Retinal pigment epithelial cell (primary cell): ENCODE measurements around the gene PITPNB.

Experiments used
- DNase-seq: peaks from one replicate; pipeline ENCODE4 v3.0.0-alpha.2; 2010; ENCODE audit warnings: low read depth
- H3K4me3 ChIP-seq: 2 replicates; pipeline ENCODE4 v1.5.1; 2011; ENCODE audit warnings: mild to moderate bottlenecking, low read length, control low read depth, moderate library complexity
- TF ChIP-seq, protein P1 (sequence below): conservative IDR thresholded peaks from 2 replicates; pipeline ENCODE4 v1.5.1; 2011; ENCODE audit warnings: low read depth, low read length, control low read depth, inconsistent platforms

Gene PITPNB

GRCh38 chr22:27863001-27863400 is 56.1 kb downstream of the PITPNB start:
- TF ChIP-seq, protein P1, sequence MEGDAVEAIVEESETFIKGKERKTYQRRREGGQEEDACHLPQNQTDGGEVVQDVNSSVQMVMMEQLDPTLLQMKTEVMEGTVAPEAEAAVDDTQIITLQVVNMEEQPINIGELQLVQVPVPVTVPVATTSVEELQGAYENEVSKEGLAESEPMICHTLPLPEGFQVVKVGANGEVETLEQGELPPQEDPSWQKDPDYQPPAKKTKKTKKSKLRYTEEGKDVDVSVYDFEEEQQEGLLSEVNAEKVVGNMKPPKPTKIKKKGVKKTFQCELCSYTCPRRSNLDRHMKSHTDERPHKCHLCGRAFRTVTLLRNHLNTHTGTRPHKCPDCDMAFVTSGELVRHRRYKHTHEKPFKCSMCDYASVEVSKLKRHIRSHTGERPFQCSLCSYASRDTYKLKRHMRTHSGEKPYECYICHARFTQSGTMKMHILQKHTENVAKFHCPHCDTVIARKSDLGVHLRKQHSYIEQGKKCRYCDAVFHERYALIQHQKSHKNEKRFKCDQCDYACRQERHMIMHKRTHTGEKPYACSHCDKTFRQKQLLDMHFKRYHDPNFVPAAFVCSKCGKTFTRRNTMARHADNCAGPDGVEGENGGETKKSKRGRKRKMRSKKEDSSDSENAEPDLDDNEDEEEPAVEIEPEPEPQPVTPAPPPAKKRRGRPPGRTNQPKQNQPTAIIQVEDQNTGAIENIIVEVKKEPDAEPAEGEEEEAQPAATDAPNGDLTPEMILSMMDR: no peak
- no peak overlapping the region for H3K4me3 ChIP-seq
- DNase-seq: no peak

DNA sequence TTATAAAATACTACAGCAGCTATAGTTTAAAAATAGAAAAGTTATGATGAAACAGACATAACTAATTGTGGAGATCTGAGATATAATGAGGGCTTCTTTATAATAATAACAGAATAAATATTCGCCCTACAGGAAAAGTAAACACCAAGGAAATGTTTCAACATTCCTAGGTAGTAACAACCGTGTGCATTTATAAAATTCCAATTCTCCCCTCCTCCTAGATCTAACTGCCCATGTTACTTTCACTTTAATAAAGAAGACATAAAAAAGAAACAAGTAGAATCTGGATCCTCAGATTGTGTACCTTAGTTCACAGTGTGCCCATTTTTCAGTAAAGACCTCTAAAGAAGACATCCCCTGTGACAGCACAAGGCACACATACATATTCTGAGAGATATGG is 59.7 kb downstream of the PITPNB start:
- H3K4me3 ChIP-seq: no peak overlapping the region
- no peak for DNase-seq
- TF ChIP-seq, protein P1: no peak

- TF ChIP-seq, protein P1: no peak
- no peak for DNase-seq
- no peak overlapping the region for H3K4me3 ChIP-seq
Observed at GRCh38 chr22:27858626-27859025, 60.4 kb downstream of the PITPNB start.

DNA sequence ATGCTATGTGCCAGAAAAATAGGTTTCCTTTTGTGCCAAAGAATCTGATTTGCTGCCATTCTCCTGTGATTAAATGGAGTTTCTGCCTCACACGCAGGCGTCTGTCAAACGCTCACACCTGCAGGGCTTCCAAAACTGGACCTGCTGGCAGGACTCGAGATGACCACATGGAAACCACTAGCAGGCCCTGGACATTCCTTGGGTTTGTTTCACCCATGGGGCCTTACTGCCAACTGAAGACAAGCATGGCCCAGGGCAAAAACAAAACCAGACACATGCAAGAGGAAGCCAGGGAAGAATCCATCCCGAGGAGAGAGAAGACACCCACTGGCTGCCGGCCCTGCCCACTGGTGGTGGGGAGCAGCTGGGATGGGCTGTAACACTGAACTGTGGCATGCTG is 61.6 kb downstream of the PITPNB start:
- TF ChIP-seq, protein P1: no peak
- no peak overlapping the region for H3K4me3 ChIP-seq
- no peak for DNase-seq

DNA sequence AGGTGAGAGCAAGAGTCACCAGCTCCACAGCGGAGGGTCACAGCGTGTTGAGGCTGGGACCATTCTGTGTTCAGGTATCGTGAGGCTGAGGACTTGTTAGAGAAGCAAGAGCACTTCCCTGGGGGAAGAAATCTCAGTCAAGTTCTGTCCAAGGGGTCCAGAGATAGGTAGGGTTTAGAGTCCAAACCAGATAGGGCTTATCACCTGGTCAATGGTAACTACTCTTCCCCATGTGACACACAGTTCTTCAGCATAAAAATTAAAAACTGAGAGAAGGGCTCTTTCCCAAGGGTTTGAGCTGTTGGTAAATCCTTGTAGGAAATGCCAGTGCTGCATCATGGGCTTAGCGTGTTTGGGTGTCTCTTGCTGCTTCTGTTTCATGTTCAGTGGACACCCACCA is 62.7 kb downstream of the PITPNB start:
- H3K4me3 ChIP-seq: no peak overlapping the region
- TF ChIP-seq, protein P1: no peak
- no peak for DNase-seq

DNA sequence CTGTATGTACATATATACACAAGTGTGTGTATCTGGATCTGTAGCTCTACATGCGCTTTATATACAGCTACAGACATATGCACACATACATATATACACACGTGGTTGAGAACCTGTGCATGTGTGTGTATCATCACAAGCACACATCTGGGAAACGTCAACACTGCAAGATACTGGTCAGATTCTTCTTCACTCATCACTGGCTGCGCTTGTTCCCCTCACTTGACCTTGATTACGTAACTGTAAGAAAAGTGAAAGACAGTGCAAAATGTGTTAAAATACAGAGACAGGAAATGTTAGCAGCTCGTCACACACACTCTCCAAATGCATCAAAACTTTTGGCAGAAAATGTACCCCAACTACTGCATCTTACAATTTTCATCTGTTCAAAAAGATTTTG is 65.6 kb downstream of the PITPNB start:
- no peak for DNase-seq
- H3K4me3 ChIP-seq: no peak overlapping the region
- TF ChIP-seq, protein P1: no peak

GRCh38 chr22:27851974-27852746 is 66.9 kb downstream of the PITPNB start:
- H3K4me3 ChIP-seq: no peak overlapping the region
- no peak for DNase-seq
- TF ChIP-seq, protein P1: no peak
